ENCODE data around the gene ATRNL1.
"Not testable (repeated sequence)": the region's sequence is repeated elsewhere in the genome, so short reads cannot be mapped to it uniquely, and the experiment has no call there.

DNA sequence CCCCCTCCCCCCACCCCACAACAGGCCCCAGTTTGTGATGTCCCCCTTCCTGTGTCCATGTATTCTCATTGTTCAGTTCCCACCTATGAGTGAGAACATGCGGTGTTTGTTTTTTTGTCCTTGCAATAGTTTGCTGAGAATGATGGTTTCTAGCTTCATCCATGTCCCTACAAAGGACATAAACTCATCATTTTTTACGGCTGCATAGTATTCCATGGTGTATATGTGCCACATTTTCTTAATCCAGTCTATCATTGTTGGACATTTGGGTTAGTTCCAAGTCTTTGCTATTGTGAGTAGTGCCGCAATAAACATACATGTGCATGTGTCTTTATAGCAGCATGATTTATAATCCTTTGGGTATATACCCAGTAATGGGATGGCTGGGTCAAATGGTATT, 312.7 kb downstream of the ATRNL1 start:
- TF ChIP-seq EZH2phosphoT487 (IDR thresholded peaks at IDR 0.05; ENCODE audit: borderline replicate concordance, low read length): not testable (repeated sequence)
- TF ChIP-seq, protein P1, sequence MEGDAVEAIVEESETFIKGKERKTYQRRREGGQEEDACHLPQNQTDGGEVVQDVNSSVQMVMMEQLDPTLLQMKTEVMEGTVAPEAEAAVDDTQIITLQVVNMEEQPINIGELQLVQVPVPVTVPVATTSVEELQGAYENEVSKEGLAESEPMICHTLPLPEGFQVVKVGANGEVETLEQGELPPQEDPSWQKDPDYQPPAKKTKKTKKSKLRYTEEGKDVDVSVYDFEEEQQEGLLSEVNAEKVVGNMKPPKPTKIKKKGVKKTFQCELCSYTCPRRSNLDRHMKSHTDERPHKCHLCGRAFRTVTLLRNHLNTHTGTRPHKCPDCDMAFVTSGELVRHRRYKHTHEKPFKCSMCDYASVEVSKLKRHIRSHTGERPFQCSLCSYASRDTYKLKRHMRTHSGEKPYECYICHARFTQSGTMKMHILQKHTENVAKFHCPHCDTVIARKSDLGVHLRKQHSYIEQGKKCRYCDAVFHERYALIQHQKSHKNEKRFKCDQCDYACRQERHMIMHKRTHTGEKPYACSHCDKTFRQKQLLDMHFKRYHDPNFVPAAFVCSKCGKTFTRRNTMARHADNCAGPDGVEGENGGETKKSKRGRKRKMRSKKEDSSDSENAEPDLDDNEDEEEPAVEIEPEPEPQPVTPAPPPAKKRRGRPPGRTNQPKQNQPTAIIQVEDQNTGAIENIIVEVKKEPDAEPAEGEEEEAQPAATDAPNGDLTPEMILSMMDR (conservative IDR thresholded peaks at IDR 0.05; ENCODE audit: low read depth, low read length): not testable (repeated sequence)
